GM23338 (cell line): ENCODE results near the gene CCDC57. TPM values are rescaled to one million over a fixed set of nuclear protein-coding genes. Genes with fewer than 3 reads are reported as not detected.

Experiments
- ATAC-seq: fragments of 200-7000 bp; cut with Tn5 transposase; 3 replicates; pipeline ENCODE4 v1.9.1; 2020
- DNase-seq: peaks from one replicate; pipeline ENCODE4 v3.0.0-alpha.2; 2015; ENCODE audit warnings: low spot score
- H2AFZ ChIP-seq: fragments of 200-600 bp; sonication (generic); 2 replicates; pipeline ENCODE4 v1.8.0; 2016; ENCODE audit warnings: antibody characterized with exemption, mild to moderate bottlenecking, moderate library complexity
- H3F3A ChIP-seq: fragments of 200-600 bp; sonication (generic); replicated peaks from 2 replicates; pipeline ENCODE4 v1.8.0; 2017; ENCODE audit warnings: antibody characterized with exemption, mixed run types, low read depth
- H3K27ac ChIP-seq: fragments of 200-600 bp; sonication (generic); 2 replicates; pipeline ENCODE4 v1.6.1; 2016; ENCODE audit warnings: low read depth
- H3K27me3 ChIP-seq: fragments of 200-600 bp; sonication (generic); 2 replicates; pipeline ENCODE4 v1.8.0; 2016; ENCODE audit warnings: mild to moderate bottlenecking, mixed run types, moderate library complexity; ENCODE audit not compliant: insufficient read depth
- H3K36me3 ChIP-seq: fragments of 200-600 bp; sonication (generic); 2 replicates; pipeline ENCODE4 v1.8.0; 2016; ENCODE audit warnings: mild to moderate bottlenecking; ENCODE audit not compliant: insufficient read depth
- H3K4me1 ChIP-seq: fragments of 200-600 bp; sonication (generic); 2 replicates; pipeline ENCODE4 v1.8.0; 2016; ENCODE audit warnings: mild to moderate bottlenecking, moderate library complexity; ENCODE audit not compliant: insufficient read depth
- H3K4me2 ChIP-seq: fragments of 200-600 bp; sonication (generic); 2 replicates; pipeline ENCODE4 v1.7.1; 2017; ENCODE audit warnings: mixed run types
- H3K4me3 ChIP-seq: fragments of 200-600 bp; sonication (generic); 2 replicates; pipeline ENCODE4 v1.6.1; 2016; ENCODE audit warnings: mixed run types
- H3K79me2 ChIP-seq: fragments of 200-600 bp; sonication (generic); replicated peaks from 2 replicates; pipeline ENCODE4 v1.8.0; 2017; ENCODE audit warnings: mild to moderate bottlenecking; ENCODE audit not compliant: insufficient read depth
- H3K9me2 ChIP-seq: fragments of 200-600 bp; sonication (generic); 2 replicates; pipeline ENCODE4 v1.8.0; 2017; ENCODE audit not compliant: insufficient read depth
- H4K20me1 ChIP-seq: fragments of 200-600 bp; sonication (generic); replicated peaks from 2 replicates; pipeline ENCODE4 v1.8.0; 2017; ENCODE audit warnings: mild to moderate bottlenecking; ENCODE audit not compliant: insufficient read depth
- H3K27ac Mint-ChIP-seq: 2 replicates; pipeline ENCODE4 v1.8.0; 2020; ENCODE audit warnings: inconsistent platforms, mild to moderate bottlenecking, moderate library complexity, mixed read lengths
- H3K27me3 Mint-ChIP-seq: 3 replicates; pipeline ENCODE4 v1.8.0; 2022; ENCODE audit warnings: low read depth, mild to moderate bottlenecking, moderate library complexity, mixed read lengths, inconsistent platforms; ENCODE audit not compliant: insufficient read depth, poor library complexity
- H3K36me3 Mint-ChIP-seq: 3 replicates; pipeline ENCODE4 v1.8.0; 2021; ENCODE audit warnings: low read depth, mild to moderate bottlenecking, inconsistent platforms, moderate library complexity, mixed read lengths
- H3K4me1 Mint-ChIP-seq: 3 replicates; pipeline ENCODE4 v1.8.0; 2020; ENCODE audit warnings: mild to moderate bottlenecking, inconsistent platforms, mixed read lengths
- H3K4me3 Mint-ChIP-seq: 3 replicates; pipeline ENCODE4 v1.8.0; 2021; ENCODE audit warnings: moderate library complexity, mild to moderate bottlenecking, inconsistent platforms, mixed read lengths
- H3K9me3 Mint-ChIP-seq: 3 replicates; pipeline ENCODE4 v1.8.0; 2020; ENCODE audit warnings: moderate library complexity, mild to moderate bottlenecking, inconsistent platforms, mixed read lengths
- CREB1 ChIP-seq: fragments of 250-450 bp; sonication (Bioruptor Pico); IDR thresholded peaks from 2 replicates; pipeline ENCODE4 v1.5.0; 2020; ENCODE audit warnings: low read depth, mild to moderate bottlenecking, moderate library complexity
- CTCF ChIP-seq, 2 experiments: fragments of 200-600 bp in 1 of 2; sonication (generic) in 1 of 2; conservative IDR thresholded peaks; 2 replicates each; pipeline versions ENCODE4 v1.5.1 to v1.6.1; 2016 to 2017; ENCODE audit warnings: antibody characterized with exemption in 2 of 2, low read depth in 2 of 2, mild to moderate bottlenecking in 2 of 2, moderate library complexity in 1 of 2
- ETS1 ChIP-seq: IDR thresholded peaks from 2 replicates; pipeline ENCODE4 v1.6.1; 2016; ENCODE audit warnings: antibody characterized with exemption
- EZH2 ChIP-seq: fragments of 200-600 bp; sonication (generic); IDR thresholded peaks from one replicate; pipeline ENCODE4 v1.8.0; 2017; ENCODE audit warnings: antibody characterized with exemption, mild to moderate bottlenecking, low read depth; ENCODE audit not compliant: unreplicated experiment
- EZH2phosphoT487 ChIP-seq: fragments of 200-600 bp; sonication (generic); IDR thresholded peaks from one replicate; pipeline ENCODE4 v1.8.1; 2018; ENCODE audit warnings: antibody characterized with exemption; ENCODE audit not compliant: unreplicated experiment
- JUNB ChIP-seq: IDR thresholded peaks from one replicate; pipeline ENCODE4 v1.6.1; 2016; ENCODE audit warnings: antibody characterized with exemption; ENCODE audit not compliant: unreplicated experiment
- NANOG ChIP-seq: IDR thresholded peaks from 2 replicates; pipeline ENCODE4 v1.6.1; 2016; ENCODE audit warnings: antibody characterized with exemption, borderline replicate concordance
- POLR2AphosphoS5 ChIP-seq: IDR thresholded peaks from 2 replicates; pipeline ENCODE4 v1.6.1; 2016; ENCODE audit warnings: antibody characterized with exemption, low read depth
- REST ChIP-seq: IDR thresholded peaks from one replicate; pipeline ENCODE4 v1.6.1; 2018; ENCODE audit warnings: antibody characterized with exemption; ENCODE audit not compliant: unreplicated experiment
- STAT1 ChIP-seq: IDR thresholded peaks from one replicate; pipeline ENCODE4 v1.6.1; 2016; ENCODE audit warnings: antibody characterized with exemption; ENCODE audit not compliant: unreplicated experiment
- ZNF114 ChIP-seq: fragments of 250-450 bp; sonication (Bioruptor Pico); IDR thresholded peaks from 2 replicates; pipeline ENCODE4 v1.5.0; 2020; ENCODE audit warnings: mild to moderate bottlenecking, moderate library complexity
- ZNF331 ChIP-seq: fragments of 250-450 bp; sonication (Bioruptor Pico); IDR thresholded peaks from 2 replicates; pipeline ENCODE4 v1.5.0; 2020; ENCODE audit warnings: low read depth, mild to moderate bottlenecking, moderate library complexity
- ZNF462 ChIP-seq: fragments of 250-450 bp; sonication (Bioruptor Pico); IDR thresholded peaks from 2 replicates; pipeline ENCODE4 v1.5.0; 2020; ENCODE audit warnings: mild to moderate bottlenecking, moderate library complexity
- polyA plus RNA-seq: library from polyadenylated mRNA; unstranded; fragments of >200 nt; fragmentation: Nextera tagmentation; extraction: Ambion mirVana; gene quantifications from 2 replicates; pipeline ENCODE4 v1.2.1, GENCODE V29; 2016
- total RNA-seq: library from RNA; depleted of rRNA; stranded (reverse); fragments of >200 nt; shearing (Covaris generic); gene quantifications from 2 replicates; pipeline ENCODE4 v1.2.3, GENCODE V29; 2014

The CCDC57 gene
- total and polyA plus RNA-seq, 2 experiments from 2014 or later = 7.0 to 16.3 TPM

- no peaks in the 10 kb centered on the region for H3K4me1 ChIP-seq
- no peak overlapping the region for H3K27ac Mint-ChIP-seq
- H3K4me3 ChIP-seq = peak overlapping the region; percentile 77
- no peaks in the 10 kb centered on the region for H3K9me3 Mint-ChIP-seq
- H3K4me2 ChIP-seq = peak overlapping the region; percentile 88
- H3K27me3 Mint-ChIP-seq = peaks cover 4% of the 10 kb centered on the region
- peak; percentile 20 for DNase-seq
- peak overlapping the region; percentile 72 for H3K4me3 Mint-ChIP-seq
- no peaks in the 10 kb centered on the region for H3K79me2 ChIP-seq
- TF ChIP-seq ETS1 (no peak), POLR2AphosphoS5 (no peak), ZNF462 (CRISPR knock-in tag) (no peak), EZH2 (no peak), JUNB (no peak), REST (no peak), EZH2phosphoT487 (no peak), CREB1 (CRISPR knock-in tag) (no peak), NANOG (no peak), STAT1 (no peak), ZNF331 (no peak), CTCF (conservative IDR thresholded peaks at IDR 0.05; ENCODE audit: low read depth in 2 of 2) (no peak), ZNF114 (CRISPR knock-in tag) (no peak)
- H3K27me3 ChIP-seq = no peaks in the 10 kb centered on the region
- peak; percentile 6 for ATAC-seq
- no peaks in the 10 kb centered on the region for H3K36me3 ChIP-seq
- no peak overlapping the region for H2AFZ ChIP-seq
- peaks cover 2% of the 10 kb centered on the region for H3K36me3 Mint-ChIP-seq
- H3K27ac ChIP-seq = no peak overlapping the region
- H3K9me2 ChIP-seq = no peaks in the 10 kb centered on the region
- H4K20me1 ChIP-seq = no peaks in the 10 kb centered on the region
- 0 out of 2 replicates have a peak, but pooled peaks cover 4% of the 10 kb centered on the region for H3F3A ChIP-seq
- peaks cover 4% of the 10 kb centered on the region; the same call in 2 of the 3 replicates for H3K4me1 Mint-ChIP-seq
Measured at GRCh38 chr17:82065193-82065637, 147.4 kb downstream of the CCDC57 start.
